DMS 273 treated with DMSO at 0.1 percent for 48 hours (cell line): Measurements from ENCODE around the gene PLCB1.

Source experiments
- DNase-seq: peaks from one replicate; lab custom pipeline; 2025; lab: John Stamatoyannopoulos, UW

The PLCB1 gene

DNA sequence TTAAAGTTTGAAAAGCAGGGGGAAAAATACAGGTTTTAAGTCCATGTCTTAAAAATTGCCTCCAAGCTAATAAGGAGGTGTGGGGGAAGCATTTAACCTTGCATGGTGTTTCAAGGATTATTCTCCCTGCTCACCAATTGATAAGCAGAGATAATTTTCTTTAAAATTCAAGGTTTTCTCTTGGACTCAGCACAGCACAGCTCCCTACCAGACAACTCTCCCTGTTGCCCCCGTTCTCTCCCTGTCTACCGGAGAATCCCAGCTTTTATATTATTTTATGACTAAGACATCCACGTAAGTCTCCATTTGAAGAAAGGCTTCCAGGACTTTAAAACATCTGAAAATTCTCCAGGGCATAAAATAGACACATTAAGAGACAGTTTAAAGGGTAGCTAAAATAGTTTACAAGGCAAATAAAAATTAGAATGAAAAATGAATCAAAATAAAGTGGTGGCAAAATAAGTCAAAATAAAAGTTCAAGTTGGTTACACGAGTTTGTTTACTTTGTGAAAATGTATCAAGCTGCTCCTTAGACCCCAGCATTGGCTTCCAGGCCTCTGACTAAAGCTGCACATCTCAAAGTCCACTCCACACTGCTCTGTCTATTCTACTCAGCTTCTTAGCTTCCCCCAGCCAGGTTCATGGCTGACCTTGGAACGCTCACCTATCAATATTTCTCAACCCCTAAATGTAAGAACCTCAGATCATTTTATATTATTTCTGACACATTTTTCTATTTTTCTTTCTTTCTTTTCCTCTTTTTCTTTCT, 748.2 kb downstream of the PLCB1 start:
- DNase-seq: no peak

DNA sequence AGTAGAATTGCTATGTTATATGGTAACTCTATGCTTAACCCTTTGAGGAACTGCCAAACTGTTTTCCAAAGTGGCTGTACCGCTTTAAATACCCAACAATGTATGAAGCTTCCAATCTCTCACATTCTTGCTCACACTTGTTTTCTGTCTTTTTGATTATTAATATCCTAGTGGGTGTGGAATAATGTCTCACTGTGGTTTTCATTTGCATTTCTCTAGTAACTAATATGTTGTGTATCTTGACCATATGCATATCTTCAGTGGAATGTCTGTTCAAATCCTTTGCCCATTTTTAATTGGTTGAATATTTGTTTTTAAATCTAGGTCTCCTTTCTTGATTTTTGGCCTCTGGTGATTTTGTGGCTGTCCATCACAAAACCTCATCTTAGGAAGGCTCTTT, 759.0 kb downstream of the PLCB1 start:
- no peak for DNase-seq

GRCh38 chr20:8895472-8895871, 763.4 kb downstream of the PLCB1 start:
- DNase-seq: no peak

- DNase-seq: no peak
These were observed 766.8 kb downstream of the PLCB1 start for GRCh38 chr20:8898823-8899222.

DNA sequence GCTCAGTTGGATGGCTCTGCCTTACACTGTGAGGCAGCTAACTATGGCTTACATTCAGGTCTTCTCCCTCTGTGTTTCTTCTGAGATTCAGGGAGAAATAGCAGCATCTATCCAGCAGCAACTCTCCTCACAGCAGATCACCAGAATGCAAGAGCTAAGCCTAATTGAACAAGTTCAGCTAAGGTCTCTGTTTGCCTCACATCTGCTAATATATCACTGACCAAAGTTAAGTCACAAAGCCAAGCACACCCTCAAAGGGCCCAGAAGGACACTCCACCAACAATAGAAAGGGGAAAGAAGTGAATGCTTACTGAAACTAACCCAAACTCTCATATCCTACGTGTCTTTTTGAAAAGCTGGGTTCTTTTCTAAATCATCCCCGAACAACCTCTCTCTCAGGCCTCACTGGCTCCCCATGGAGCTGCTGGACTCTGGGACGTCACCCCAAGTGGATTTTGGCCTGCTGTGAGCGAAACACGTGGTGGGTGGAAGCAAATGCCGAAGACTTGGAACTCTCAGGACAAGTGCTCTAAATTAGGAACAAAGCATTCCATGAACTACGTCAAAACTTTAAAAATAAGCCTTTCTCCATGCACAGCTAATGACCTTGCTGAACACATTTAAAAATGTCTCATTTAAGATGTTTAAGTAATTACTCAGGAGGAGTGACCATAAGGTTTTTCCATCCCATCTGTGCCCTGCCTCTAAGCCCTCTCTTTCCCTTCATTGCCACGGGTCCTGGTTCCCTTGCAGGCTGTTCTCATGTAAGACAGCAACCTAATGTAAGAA, 769.4 kb downstream of the PLCB1 start:
- DNase-seq: peak; percentile 34

DNA sequence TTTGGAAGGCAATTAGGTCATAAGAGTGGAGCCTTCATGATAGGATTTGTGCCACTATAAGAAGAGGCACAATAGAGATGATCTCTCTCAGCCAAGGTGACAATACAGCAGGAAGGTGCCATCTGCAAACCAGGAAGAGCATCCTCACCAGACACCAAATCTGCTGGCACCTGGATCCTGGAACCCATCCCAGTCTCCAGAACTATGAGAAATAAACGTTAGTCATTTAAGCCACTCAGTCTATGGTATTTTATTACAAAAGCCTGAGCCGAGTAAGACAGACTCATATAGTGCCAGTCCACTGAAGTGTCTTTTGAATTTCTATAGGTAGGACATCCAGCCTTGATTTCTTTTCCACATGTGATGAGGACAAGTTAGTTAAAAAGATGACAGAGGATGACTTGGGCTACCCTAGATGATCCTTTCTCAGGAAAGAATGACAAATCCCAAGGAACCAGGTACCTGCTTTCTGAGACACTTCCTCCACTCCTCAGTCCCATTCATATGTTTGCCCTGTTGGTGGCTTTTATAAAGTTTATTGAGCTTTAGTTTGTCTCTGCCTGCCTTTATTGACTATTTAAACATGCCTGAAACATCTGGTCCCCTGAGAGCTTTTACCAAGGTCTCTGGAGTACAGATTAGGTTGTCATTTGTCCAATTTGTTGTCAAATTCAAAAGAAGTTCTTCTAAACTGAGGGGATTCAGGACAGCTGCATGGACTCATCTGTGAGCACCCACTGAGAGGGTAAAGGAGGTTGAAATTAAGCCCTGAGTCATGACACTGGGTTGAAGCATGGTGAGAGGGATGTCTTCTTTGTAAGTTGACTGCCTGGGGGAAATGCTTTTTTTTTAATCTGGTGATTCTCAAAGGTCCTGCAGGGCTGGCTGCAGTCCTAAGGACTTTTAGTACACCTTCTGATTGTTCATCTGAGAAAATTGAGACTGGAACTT, 771.9 kb downstream of the PLCB1 start:
- no peak for DNase-seq

DNA sequence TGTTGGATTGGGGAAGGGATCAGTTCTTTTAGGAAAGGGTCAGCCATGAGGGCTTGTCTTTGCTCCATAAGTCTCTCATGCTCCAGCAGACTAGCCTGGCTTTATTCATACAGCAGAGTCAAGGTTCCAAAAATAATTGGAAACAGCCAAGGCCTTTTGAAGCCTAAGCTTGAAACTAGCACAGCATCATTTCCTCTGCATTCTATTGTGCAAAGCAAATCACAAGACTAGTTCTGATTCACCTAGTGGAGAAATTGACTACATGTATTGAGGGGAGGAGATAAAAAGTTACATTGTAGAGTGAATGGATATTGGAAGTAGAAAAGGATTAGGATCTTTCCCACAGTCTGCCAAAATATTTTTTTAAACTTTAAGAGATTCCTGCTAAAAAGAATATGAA, 777.5 kb downstream of the PLCB1 start:
- DNase-seq: no peak

- no peak for DNase-seq
These were observed 780.0 kb downstream of the PLCB1 start for GRCh38 chr20:8912096-8912495.

GRCh38 chr20:8912731-8913130, 780.7 kb downstream of the PLCB1 start:
- DNase-seq: peak; percentile 97

GRCh38 chr20:8913456-8913855, 781.4 kb downstream of the PLCB1 start:
- peak; percentile 73 for DNase-seq

DNA sequence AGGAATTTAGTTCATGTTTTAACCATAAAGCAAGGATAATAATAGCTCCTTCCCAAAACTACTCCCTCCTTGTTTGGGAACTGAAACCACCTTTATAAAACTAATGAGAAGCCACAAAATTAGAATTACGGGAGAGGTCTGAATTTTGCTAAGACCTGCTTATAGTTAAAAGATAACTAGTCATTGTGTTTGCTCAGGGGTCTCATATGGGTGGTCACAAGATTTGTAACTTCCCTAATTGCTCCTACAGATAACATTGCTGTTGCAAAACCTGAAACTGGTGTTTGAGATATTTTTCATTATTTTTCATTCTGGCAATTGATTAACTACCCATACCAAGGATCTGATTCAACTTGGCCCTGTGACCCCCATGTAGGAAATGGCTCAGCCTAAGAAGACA, 782.4 kb downstream of the PLCB1 start:
- no peak for DNase-seq

GRCh38 chr20:8917084-8917483, 785.0 kb downstream of the PLCB1 start:
- no peak for DNase-seq

GRCh38 chr20:8918145-8918544, 786.1 kb downstream of the PLCB1 start:
- DNase-seq: no peak

- no peak for DNase-seq
These were observed 792.5 kb downstream of the PLCB1 start for GRCh38 chr20:8924539-8924938.

GRCh38 chr20:8930726-8931125, 798.7 kb downstream of the PLCB1 start:
- no peak for DNase-seq

DNA sequence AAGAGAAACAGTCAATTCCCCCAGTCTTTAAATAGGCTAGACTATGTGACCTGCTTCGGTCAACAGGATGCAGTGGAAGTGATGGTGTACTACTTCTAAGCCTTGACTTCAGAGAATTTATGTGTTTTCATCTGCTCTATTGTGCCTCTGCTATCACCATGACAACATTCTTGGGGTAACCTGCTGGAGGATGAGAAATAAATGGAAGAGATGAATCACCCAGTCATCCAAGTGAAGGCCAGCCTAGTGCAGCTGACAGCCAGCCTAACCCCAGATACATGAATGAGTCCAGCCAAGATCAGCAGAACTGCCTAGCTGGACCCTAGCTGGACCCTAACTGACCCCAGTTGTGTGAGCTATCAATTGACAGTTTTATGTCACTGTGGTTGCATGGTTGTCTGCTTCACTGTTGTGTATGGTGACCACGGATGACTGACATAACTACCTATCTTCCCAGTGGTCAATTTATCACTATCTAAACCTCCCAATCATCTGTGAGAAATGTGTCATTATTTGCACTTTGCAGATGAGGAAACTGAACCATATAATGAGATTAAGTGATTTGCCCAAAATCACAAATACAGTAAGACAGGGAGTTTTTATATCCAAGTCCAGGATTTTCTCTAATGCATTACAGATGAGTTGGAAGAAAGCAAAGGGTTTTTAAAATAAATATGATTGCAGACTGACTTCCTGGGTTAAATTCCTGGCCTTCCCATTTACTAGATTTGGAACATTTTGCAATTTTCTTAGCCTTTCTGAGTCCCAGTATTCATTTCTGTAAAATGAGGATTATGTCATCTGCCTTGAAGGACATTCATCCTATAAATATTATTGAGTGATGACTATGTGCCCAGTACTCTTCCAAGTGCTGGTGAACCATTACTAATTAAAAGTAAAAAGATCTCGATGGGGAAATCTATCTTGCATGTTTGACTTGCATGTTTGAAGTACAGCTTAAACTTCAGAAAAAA, 800.4 kb downstream of the PLCB1 start:
- no peak for DNase-seq

DNA sequence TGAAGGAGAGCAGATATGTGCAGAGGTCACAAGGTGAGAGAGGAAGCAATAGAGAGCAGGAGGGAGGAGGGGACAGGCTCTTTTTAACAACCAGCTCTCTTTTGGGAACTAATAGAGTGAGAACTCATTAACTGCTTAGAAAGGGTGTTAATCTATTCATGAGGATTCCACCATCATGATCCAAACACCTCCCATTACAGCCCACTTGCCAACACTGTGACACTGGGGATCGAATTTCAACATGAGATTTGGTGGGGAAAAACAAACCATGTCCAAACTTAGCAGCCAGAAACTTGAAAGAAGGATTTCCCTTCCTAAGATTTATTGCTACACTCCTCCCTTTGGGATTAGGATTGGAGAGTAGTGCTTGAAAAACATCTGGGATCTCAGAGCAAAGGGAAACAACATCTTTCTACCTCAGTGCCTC, 801.3 kb downstream of the PLCB1 start:
- peak; percentile 19 for DNase-seq

DNA sequence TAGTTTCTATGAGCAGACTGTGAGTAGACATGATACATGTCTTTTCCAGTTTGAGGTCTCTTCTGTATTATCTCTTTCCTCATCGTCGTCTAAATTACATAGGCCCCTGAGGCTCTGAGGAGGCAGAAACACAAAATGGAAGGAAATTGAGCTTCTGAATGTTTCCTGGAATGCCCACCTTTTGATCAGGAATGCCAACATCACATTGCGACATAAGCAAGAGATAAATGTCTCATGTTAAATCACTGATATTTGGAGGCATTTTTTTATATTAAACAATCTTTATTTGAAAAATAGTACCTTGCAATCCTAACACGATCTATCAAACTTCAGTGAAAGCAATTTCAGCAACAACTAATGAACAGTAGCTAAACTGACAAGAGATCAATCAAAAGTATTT, 802.3 kb downstream of the PLCB1 start:
- DNase-seq: no peak
